Right atrium auricular region (tissue), 2 donors: Measurements from ENCODE around the gene COL3A1. TPM values are rescaled to one million over a fixed set of nuclear protein-coding genes. Genes with fewer than 3 reads are reported as not detected.

Experiments used
- DNase-seq: peaks from one replicate; pipeline ENCODE4 v3.0.0-alpha.2; 2019; ENCODE audit warnings: low spot score
- H3K27ac ChIP-seq, 2 donors: fragments of 200-600 bp; sonication (generic); 1 replicate in 1 of 2; 2 replicates in 1 of 2; pipeline ENCODE4 v1.5.1; 2016 to 2019
- H3K27me3 ChIP-seq, 2 donors: fragments of 200-600 bp; sonication (generic); one replicate each; pipeline versions ENCODE4 v1.5.1 to v1.6.0; 2017 to 2019
- H3K36me3 ChIP-seq: fragments of 200-600 bp; sonication (generic); one replicate; pipeline ENCODE4 v1.5.1; 2016
- H3K4me1 ChIP-seq, 2 donors: fragments of 200-600 bp; sonication (generic); one replicate each; pipeline versions ENCODE4 v1.5.1 to v1.6.0; 2017 to 2019
- H3K4me3 ChIP-seq, 2 donors: fragments of 200-600 bp; sonication (generic); 1 replicate in 1 of 2; 2 replicates in 1 of 2; pipeline ENCODE4 v1.5.1; 2017 to 2019; ENCODE audit warnings: mild to moderate bottlenecking in 1 of 2, moderate library complexity in 1 of 2
- H3K9me3 ChIP-seq, 2 donors: fragments of 200-600 bp; sonication (generic); one replicate each; pipeline ENCODE4 v1.5.1; 2019
- total RNA-seq, 2 donors: library from RNA; depleted of rRNA; stranded (reverse); fragments of >200 nt; gene quantifications; one replicate each; pipeline ENCODE4 v1.1.0, GENCODE V29; 2016
- TF ChIP-seq, protein P1 (sequence below), 2 donors: fragments of 200-600 bp; sonication (generic); IDR thresholded peaks; one replicate each; pipeline ENCODE4 v1.5.1; 2019; ENCODE audit warnings: antibody characterized with exemption in 2 of 2

Gene COL3A1
- total RNA-seq, 2 donors from 2014 or later: 86.4 to 608 TPM

DNA sequence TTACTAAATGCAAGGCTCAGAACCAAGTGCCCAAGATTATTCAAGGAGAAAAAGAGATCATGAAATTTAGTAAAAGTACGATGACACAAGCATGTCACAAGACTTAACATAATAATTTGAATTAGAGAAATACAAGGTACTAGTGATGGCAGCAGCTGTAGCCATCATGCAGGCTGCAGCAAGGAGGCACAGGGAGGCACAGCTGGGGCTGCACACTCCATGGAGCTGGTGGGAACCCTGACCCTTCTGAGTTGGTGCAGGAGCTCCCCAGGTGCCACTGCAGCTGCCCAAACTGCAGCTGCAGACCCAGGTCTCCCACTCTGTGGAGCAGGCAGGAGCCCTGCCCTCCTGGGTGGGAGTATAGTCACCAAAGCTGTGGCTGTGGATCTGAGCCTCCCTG lies 46.0 kb downstream of the COL3A1 start:
- Histone ChIP-seq H3K9me3 (no peaks in the 10 kb centered on the region), H3K27ac (peak overlapping the region; percentile 60 to 75), H3K4me1 (no peaks in the 10 kb centered on the region), H3K36me3 (no peaks in the 10 kb centered on the region), H3K4me3 (no peak overlapping the region), H3K27me3 (no peaks in the 10 kb centered on the region)
- TF ChIP-seq, protein P1, sequence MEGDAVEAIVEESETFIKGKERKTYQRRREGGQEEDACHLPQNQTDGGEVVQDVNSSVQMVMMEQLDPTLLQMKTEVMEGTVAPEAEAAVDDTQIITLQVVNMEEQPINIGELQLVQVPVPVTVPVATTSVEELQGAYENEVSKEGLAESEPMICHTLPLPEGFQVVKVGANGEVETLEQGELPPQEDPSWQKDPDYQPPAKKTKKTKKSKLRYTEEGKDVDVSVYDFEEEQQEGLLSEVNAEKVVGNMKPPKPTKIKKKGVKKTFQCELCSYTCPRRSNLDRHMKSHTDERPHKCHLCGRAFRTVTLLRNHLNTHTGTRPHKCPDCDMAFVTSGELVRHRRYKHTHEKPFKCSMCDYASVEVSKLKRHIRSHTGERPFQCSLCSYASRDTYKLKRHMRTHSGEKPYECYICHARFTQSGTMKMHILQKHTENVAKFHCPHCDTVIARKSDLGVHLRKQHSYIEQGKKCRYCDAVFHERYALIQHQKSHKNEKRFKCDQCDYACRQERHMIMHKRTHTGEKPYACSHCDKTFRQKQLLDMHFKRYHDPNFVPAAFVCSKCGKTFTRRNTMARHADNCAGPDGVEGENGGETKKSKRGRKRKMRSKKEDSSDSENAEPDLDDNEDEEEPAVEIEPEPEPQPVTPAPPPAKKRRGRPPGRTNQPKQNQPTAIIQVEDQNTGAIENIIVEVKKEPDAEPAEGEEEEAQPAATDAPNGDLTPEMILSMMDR (IDR thresholded peaks at IDR 0.05): no peak
- DNase-seq: no peak

- H3K27ac ChIP-seq: peak overlapping the region; percentile 69 to 75
- no peaks in the 10 kb centered on the region for H3K27me3 ChIP-seq
- no peaks in the 10 kb centered on the region for H3K4me1 ChIP-seq
- H3K9me3 ChIP-seq: no peaks in the 10 kb centered on the region
- TF ChIP-seq, protein P1 (IDR thresholded peaks at IDR 0.05): no peak
- peak; percentile 72 for DNase-seq
- H3K36me3 ChIP-seq: no peaks in the 10 kb centered on the region
- no peak overlapping the region for H3K4me3 ChIP-seq
Measured at GRCh38 chr2:189022053-189022481, 47.9 kb downstream of the COL3A1 start.

- DNase-seq: no peak
- H3K4me1 ChIP-seq: no peaks in the 10 kb centered on the region
- H3K9me3 ChIP-seq: no peaks in the 10 kb centered on the region
- TF ChIP-seq, protein P1 (IDR thresholded peaks at IDR 0.05): no peak
- H3K4me3 ChIP-seq: no peak overlapping the region
- H3K27ac ChIP-seq: peak overlapping the region; percentile 69 to 75
- H3K27me3 ChIP-seq: no peaks in the 10 kb centered on the region
- no peaks in the 10 kb centered on the region for H3K36me3 ChIP-seq
Measured at GRCh38 chr2:189022492-189022891, 48.3 kb downstream of the COL3A1 start.

DNA sequence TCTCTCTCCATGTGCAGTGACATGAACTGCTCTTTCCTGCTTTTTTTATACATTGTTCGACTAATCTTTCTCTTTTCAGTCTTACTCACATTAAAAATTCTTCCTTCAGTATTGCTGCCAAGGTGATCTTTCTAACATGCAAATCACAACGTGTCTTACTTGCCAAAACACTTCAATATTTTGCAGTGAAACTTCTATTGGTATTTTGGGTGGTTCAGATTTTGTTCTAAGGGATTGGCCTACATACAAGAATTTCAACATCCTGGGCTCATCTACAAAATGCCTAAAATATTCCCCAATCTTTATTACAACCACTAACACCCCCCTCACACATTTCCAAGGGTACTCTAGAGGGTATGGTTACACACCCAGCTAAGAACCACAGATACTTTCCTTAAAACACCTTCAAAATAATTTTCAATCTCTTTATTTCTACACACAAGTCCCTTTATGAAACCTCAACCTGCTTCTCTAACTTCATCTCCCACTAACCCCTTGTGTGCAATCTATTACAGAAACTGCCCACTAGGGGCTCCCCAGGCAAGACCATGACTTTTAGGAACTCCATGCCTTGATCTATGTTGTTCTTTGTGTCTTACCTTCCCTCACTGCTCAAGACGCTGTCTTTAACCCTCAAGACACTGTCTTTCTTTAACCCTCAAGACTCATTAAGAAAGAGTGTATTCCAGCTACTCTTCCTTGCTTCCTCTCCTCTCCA lies 50.9 kb downstream of the COL3A1 start:
- TF ChIP-seq, protein P1 (IDR thresholded peaks at IDR 0.05): no peak
- no peaks in the 10 kb centered on the region for H3K27me3 ChIP-seq
- no peaks in the 10 kb centered on the region for H3K36me3 ChIP-seq
- H3K4me1 ChIP-seq: no peaks in the 10 kb centered on the region
- peak overlapping the region in 1 of 2 donors; percentile 22 for H3K27ac ChIP-seq
- DNase-seq: no peak
- no peak overlapping the region for H3K4me3 ChIP-seq
- no peaks in the 10 kb centered on the region for H3K9me3 ChIP-seq

- peaks cover 9% of the 10 kb centered on the region for H3K36me3 ChIP-seq
- H3K4me3 ChIP-seq: no peak overlapping the region
- H3K27ac ChIP-seq: no peak overlapping the region
- no peaks in the 10 kb centered on the region for H3K9me3 ChIP-seq
- TF ChIP-seq, protein P1 (IDR thresholded peaks at IDR 0.05): no peak
- DNase-seq: no peak
- H3K27me3 ChIP-seq: no peaks in the 10 kb centered on the region
- no peaks in the 10 kb centered on the region for H3K4me1 ChIP-seq
Measured at GRCh38 chr2:189037518-189037917, 63.3 kb downstream of the COL3A1 start.

GRCh38 chr2:189045836-189046235 lies 71.7 kb downstream of the COL3A1 start:
- peaks cover 5% of the 10 kb centered on the region for H3K36me3 ChIP-seq
- H3K4me1 ChIP-seq: no peaks in the 10 kb centered on the region
- no peak overlapping the region for H3K27ac ChIP-seq
- no peak overlapping the region for H3K4me3 ChIP-seq
- TF ChIP-seq, protein P1 (IDR thresholded peaks at IDR 0.05): no peak
- no peak for DNase-seq
- no peaks in the 10 kb centered on the region for H3K9me3 ChIP-seq
- no peaks in the 10 kb centered on the region for H3K27me3 ChIP-seq
